NCI-H1417 (cell line): Measurements from ENCODE around the gene HLA-DQA2.
"Not testable (repeated sequence)": the region's sequence is repeated elsewhere in the genome, so short reads cannot be mapped to it uniquely, and the experiment has no call there.

ENCODE experiments used
- DNase-seq, 3 experiments: peaks; one replicate each; lab custom pipeline; 2025; lab: John Stamatoyannopoulos, UW

HLA-DQA2 gene

DNA sequence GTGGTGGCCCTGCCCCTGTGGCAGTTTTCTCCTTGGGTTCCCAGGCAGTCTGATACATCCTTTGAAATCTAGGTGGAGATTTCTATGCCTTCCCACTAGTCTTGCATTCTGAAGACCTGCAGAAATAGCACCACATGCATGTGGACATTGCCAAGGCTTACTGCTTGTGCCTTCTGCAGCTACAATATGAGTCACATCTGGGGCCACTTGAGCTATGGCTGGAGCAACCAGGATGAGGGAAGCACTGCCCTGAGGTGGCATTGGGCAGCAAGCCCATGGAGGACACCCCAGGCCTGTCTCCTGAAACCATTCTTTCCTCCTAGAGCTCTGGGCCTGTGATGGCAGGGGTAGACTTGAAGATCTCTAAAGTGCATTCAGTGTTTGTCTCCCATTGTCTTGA lies 37.8 kb downstream of the HLA-DQA2 start:
- DNase-seq = no peak

- not testable (repeated sequence) for DNase-seq
Observed at GRCh38 chr6:32782923-32783322, 41.7 kb downstream of the HLA-DQA2 start.

DNA sequence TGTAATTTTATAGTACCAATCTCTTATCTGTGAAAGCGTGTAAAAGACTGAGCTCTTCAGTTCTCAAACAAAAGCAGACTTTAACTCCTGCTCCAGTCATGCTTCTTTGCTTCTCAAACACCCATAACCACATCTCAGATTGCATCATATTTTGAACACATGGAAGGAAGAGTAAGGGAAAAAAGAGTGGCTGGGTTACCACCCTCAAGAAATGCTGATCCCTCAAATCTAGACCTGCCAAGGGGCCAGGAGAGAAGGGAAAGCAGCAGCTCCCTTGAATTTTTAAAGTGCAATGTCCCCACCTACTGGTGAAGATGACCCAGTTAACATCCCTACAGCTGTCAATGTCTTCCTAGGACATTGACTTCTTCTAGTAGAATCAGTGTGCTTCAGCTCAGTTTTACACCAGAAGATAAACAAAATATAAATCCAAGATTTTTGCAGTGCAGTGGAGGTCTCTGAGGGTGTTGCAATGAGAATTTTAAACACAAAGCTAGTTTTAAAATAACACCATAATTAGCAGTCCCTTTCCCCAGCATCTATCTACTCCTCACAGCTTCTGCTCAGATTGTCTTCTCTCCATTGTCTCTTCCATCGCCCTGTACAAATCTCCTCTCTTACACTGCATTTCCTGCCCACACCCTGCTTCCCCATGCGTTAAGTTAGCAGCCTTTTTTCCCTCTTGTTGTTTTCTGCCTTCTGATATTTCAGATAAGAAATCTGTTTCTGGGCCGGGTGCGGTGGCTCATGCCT lies 44.8 kb downstream of the HLA-DQA2 start:
- DNase-seq = peak; percentile 20 to 95 (median 66)

DNA sequence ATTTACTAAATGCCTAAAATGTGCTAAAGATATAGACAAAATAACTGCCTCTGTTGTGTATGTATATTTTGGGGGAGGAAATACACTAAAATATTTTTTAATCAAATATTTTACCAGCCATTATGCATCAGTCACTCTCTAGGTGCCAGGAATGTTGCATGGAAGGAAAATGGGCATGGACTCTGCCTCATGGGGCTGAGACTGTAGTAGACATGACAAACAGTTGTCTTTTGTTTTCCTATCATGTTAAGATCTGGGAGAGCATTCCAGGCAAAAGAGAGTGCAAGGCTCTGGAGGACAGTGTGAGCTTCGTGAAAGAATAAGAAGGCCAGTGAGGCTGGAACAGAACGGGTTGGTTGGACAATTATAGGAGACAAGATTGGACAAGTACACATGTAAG lies 49.1 kb downstream of the HLA-DQA2 start:
- DNase-seq = no peak

DNA sequence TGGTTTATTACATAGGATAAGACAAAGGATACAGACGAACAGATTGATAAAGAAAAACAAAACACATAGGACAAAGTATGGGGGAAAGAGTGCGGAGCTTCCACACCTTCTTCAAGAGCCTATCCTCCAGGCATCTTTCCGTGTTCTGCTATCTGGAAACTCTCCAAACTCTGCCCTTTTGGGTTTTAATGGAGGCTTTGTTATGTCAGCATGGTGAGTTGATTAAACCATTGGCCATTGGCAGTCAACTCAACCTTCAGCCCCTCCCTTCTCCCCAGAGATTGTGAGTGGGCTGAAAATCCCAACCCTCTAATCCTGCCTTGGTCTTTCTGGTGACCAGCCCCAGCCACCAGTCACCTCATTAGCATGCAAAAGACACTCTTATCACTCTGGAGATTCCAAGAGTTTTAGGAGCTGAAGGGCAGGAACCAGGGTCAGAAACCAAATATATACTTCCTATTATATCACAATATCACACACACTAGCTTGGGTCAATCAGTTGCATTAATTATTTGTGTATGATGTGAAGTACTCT lies 51.8 kb downstream of the HLA-DQA2 start:
- no peak for DNase-seq

GRCh38 chr6:32794510-32794909 lies 53.3 kb downstream of the HLA-DQA2 start:
- no peak for DNase-seq
